ENCODE measurements around the gene VENTX.

The VENTX gene

DNA sequence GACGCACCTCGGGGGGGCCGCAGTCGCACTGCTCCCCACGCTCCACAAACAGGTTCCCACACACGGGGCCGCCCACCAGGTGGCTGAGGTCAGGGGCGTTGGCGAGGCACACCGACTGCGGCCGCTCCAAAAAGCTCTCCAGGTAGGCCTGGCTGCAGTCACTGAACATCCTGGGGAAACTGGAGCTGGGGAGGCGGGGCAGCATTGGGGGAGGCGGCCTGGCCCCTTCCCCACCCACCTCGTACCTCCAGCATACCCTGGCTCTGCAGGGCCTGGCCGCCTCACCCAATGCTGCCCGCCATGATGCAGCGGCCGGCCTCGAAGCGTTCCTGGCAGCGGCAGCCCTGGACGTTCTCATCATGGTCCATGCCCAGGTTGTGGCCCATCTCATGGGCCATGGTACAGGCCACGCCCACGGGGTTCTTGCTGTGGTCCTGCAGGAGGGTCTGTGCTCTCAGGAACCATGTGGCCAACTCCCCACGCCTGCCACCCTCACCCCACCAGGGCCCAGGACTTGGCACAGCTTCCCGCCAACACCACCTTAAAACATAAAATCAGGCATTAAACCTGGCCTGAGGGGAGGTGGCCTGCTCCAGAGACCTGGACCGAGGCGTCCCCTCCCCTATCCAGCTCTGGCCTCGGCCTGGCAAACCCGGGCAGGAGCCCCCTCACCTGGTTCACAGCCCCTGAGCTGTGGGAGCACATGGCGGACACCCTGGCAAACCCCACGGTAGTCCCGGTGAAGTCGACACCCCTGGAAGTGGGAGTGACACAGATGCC is 34.1 kb downstream of the VENTX start (continued):
- no peak for TF ChIP-seq ZNF8 (CRISPR knock-in tag; IDR thresholded peaks at IDR 0.05)
- TF ChIP-seq BACH2 (CRISPR knock-in tag; IDR thresholded peaks at IDR 0.05; ENCODE audit: borderline replicate concordance), result no peak
- no peak for TF ChIP-seq SNAI2 (CRISPR knock-in tag; IDR thresholded peaks at IDR 0.05)

DNA sequence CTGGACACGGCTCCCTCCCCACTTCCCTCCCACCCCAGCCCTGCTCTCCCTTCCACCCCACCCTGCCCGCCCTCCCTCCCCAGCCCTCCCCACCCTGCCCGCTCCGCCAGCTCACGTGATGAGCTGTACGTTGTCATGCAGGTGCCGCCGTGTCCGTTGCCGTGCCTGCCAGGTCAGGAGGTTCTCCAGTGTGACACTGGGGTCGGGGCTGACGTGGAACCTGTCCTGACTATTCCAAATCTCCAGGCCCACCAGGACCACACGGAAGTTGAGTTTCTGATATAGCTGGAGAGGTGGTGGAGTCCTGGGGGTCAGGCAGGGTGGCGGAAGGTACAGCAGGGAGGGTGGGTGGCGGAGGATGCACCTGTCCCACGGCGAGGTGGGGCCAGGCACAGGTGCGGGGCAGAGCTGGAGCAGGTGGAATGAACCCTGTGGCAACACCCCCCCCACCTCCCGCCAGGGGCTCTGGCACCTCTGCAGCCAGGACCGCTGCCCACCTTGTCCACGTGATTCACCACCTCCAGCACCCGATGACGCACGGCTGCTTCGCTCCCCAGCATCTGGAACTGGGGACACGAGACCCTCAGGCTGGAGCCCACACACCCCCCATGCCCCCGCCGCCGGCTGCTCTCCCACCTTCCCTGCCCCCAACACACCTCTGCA is 34.8 kb downstream of the VENTX start:
- TF ChIP-seq ZNF70 (CRISPR knock-in tag; IDR thresholded peaks at IDR 0.05) (no peak), PPARA (CRISPR knock-in tag; IDR thresholded peaks at IDR 0.05; ENCODE audit: borderline replicate concordance) (no peak), RARB (CRISPR knock-in tag; IDR thresholded peaks at IDR 0.05) (no peak), BACH2 (CRISPR knock-in tag; IDR thresholded peaks at IDR 0.05; ENCODE audit: borderline replicate concordance) (no peak), ZC3H10 (CRISPR knock-in tag; IDR thresholded peaks at IDR 0.05) (no peak), ARNTL (CRISPR knock-in tag; IDR thresholded peaks at IDR 0.05; ENCODE audit: borderline replicate concordance, low read depth) (no peak), SNAI2 (CRISPR knock-in tag; IDR thresholded peaks at IDR 0.05) (no peak), TOX (CRISPR knock-in tag; IDR thresholded peaks at IDR 0.05; ENCODE audit: borderline replicate concordance) (no peak)
- TF ChIP-seq, protein P1, sequence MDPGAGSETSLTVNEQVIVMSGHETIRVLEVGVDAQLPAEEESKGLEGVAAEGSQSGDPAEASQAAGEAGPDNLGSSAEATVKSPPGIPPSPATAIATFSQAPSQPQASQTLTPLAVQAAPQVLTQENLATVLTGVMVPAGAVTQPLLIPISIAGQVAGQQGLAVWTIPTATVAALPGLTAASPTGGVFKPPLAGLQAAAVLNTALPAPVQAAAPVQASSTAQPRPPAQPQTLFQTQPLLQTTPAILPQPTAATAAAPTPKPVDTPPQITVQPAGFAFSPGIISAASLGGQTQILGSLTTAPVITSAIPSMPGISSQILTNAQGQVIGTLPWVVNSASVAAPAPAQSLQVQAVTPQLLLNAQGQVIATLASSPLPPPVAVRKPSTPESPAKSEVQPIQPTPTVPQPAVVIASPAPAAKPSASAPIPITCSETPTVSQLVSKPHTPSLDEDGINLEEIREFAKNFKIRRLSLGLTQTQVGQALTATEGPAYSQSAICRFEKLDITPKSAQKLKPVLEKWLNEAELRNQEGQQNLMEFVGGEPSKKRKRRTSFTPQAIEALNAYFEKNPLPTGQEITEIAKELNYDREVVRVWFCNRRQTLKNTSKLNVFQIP (CRISPR knock-in tag; IDR thresholded peaks at IDR 0.05; ENCODE audit: borderline replicate concordance, low read depth), result no peak
- TF ChIP-seq, protein P2, sequence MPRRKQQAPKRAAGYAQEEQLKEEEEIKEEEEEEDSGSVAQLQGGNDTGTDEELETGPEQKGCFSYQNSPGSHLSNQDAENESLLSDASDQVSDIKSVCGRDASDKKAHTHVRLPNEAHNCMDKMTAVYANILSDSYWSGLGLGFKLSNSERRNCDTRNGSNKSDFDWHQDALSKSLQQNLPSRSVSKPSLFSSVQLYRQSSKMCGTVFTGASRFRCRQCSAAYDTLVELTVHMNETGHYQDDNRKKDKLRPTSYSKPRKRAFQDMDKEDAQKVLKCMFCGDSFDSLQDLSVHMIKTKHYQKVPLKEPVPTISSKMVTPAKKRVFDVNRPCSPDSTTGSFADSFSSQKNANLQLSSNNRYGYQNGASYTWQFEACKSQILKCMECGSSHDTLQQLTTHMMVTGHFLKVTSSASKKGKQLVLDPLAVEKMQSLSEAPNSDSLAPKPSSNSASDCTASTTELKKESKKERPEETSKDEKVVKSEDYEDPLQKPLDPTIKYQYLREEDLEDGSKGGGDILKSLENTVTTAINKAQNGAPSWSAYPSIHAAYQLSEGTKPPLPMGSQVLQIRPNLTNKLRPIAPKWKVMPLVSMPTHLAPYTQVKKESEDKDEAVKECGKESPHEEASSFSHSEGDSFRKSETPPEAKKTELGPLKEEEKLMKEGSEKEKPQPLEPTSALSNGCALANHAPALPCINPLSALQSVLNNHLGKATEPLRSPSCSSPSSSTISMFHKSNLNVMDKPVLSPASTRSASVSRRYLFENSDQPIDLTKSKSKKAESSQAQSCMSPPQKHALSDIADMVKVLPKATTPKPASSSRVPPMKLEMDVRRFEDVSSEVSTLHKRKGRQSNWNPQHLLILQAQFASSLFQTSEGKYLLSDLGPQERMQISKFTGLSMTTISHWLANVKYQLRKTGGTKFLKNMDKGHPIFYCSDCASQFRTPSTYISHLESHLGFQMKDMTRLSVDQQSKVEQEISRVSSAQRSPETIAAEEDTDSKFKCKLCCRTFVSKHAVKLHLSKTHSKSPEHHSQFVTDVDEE (CRISPR knock-in tag; IDR thresholded peaks at IDR 0.05), result no peak
- TF ChIP-seq, protein P3, sequence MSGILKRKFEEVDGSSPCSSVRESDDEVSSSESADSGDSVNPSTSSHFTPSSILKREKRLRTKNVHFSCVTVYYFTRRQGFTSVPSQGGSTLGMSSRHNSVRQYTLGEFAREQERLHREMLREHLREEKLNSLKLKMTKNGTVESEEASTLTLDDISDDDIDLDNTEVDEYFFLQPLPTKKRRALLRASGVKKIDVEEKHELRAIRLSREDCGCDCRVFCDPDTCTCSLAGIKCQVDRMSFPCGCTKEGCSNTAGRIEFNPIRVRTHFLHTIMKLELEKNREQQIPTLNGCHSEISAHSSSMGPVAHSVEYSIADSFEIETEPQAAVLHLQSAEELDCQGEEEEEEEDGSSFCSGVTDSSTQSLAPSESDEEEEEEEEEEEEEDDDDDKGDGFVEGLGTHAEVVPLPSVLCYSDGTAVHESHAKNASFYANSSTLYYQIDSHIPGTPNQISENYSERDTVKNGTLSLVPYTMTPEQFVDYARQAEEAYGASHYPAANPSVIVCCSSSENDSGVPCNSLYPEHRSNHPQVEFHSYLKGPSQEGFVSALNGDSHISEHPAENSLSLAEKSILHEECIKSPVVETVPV (CRISPR knock-in tag; IDR thresholded peaks at IDR 0.05), result no peak
- TF ChIP-seq, protein P4, sequence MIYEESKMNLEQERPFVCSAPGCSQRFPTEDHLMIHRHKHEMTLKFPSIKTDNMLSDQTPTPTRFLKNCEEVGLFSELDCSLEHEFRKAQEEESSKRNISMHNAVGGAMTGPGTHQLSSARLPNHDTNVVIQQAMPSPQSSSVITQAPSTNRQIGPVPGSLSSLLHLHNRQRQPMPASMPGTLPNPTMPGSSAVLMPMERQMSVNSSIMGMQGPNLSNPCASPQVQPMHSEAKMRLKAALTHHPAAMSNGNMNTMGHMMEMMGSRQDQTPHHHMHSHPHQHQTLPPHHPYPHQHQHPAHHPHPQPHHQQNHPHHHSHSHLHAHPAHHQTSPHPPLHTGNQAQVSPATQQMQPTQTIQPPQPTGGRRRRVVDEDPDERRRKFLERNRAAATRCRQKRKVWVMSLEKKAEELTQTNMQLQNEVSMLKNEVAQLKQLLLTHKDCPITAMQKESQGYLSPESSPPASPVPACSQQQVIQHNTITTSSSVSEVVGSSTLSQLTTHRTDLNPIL (CRISPR knock-in tag; IDR thresholded peaks at IDR 0.05; ENCODE audit: low read depth), result no peak
- ATAC-seq, result no peak

DNA sequence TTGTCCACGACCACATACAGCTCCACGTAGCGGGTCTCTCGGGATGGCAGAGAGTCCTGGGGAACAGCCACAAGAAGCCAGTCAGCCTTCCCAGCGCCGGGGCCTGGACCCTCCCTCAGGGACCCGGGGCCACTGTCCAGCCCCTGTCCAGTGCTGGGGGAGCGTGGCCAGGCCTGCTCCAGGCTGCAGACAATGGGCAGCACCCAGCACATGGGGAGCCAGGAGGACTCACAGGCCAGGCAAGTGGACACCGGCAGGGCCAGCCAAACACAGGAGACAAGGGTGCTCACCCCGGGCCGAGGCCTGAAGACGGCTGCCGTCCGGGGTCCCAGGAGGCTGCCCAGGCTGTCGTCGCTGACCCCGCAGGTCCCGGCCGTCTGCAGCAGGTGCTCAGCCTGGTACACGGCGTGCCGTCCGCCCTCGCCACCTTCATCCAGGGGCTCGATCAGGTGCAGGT is 35.3 kb downstream of the VENTX start:
- ATAC-seq, result no peak
- TF ChIP-seq OSR1 (CRISPR knock-in tag; IDR thresholded peaks at IDR 0.05) (no peak), BACH2 (CRISPR knock-in tag; IDR thresholded peaks at IDR 0.05; ENCODE audit: borderline replicate concordance) (no peak), ZNF8 (CRISPR knock-in tag; IDR thresholded peaks at IDR 0.05) (no peak), ZFP30 (CRISPR knock-in tag; IDR thresholded peaks at IDR 0.05) (no peak), ZNF565 (CRISPR knock-in tag; conservative IDR thresholded peaks at IDR 0.05; ENCODE audit: low read depth) (no peak), ZFP3 (CRISPR knock-in tag; IDR thresholded peaks at IDR 0.05) (no peak), RARB (CRISPR knock-in tag; IDR thresholded peaks at IDR 0.05) (no peak), ISL1 (CRISPR knock-in tag; IDR thresholded peaks at IDR 0.05) (no peak), SNAI2 (CRISPR knock-in tag; IDR thresholded peaks at IDR 0.05) (no peak), ESRRG (CRISPR knock-in tag; IDR thresholded peaks at IDR 0.05) (no peak), GLIS3 (CRISPR knock-in tag; IDR thresholded peaks at IDR 0.05) (no peak), TOX (CRISPR knock-in tag; IDR thresholded peaks at IDR 0.05; ENCODE audit: borderline replicate concordance) (no peak), TCF4 (CRISPR knock-in tag; IDR thresholded peaks at IDR 0.05; ENCODE audit: borderline replicate concordance) (no peak), ARNTL (CRISPR knock-in tag; IDR thresholded peaks at IDR 0.05; ENCODE audit: borderline replicate concordance, low read depth) (no peak)
- TF ChIP-seq, protein P4 (CRISPR knock-in tag; IDR thresholded peaks at IDR 0.05; ENCODE audit: low read depth), result no peak
- TF ChIP-seq, protein P5, sequence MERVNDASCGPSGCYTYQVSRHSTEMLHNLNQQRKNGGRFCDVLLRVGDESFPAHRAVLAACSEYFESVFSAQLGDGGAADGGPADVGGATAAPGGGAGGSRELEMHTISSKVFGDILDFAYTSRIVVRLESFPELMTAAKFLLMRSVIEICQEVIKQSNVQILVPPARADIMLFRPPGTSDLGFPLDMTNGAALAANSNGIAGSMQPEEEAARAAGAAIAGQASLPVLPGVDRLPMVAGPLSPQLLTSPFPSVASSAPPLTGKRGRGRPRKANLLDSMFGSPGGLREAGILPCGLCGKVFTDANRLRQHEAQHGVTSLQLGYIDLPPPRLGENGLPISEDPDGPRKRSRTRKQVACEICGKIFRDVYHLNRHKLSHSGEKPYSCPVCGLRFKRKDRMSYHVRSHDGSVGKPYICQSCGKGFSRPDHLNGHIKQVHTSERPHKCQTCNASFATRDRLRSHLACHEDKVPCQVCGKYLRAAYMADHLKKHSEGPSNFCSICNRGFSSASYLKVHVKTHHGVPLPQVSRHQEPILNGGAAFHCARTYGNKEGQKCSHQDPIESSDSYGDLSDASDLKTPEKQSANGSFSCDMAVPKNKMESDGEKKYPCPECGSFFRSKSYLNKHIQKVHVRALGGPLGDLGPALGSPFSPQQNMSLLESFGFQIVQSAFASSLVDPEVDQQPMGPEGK (CRISPR knock-in tag; IDR thresholded peaks at IDR 0.05; ENCODE audit: borderline replicate concordance), result no peak
- TF ChIP-seq, protein P2 (CRISPR knock-in tag; IDR thresholded peaks at IDR 0.05), result no peak

Data from SK-N-SH treated with all-trans-retinoic acid at 6 μM for 48 hours (cell line).